ENCODE data around the gene ARHGAP22. TPM values are rescaled to one million over a fixed set of nuclear protein-coding genes. Genes with fewer than 3 reads are reported as not detected.

The ARHGAP22 gene
- total RNA-seq, 1 experiment from 2014 or later, result 3.0 TPM

GRCh38 chr10:48456808-48457761, 147.8 kb downstream of the ARHGAP22 start:
- DNase-seq (ENCODE audit: extremely low read depth, low read depth), result no peak

GRCh38 chr10:48456361-48456804, 148.5 kb downstream of the ARHGAP22 start:
- DNase-seq (ENCODE audit: extremely low read depth, low read depth), result no peak

- DNase-seq (ENCODE audit: extremely low read depth, low read depth), result no peak
These were observed 149.3 kb downstream of the ARHGAP22 start for GRCh38 chr10:48455392-48456151.

- DNase-seq (ENCODE audit: extremely low read depth, low read depth), result no peak
These were observed 149.8 kb downstream of the ARHGAP22 start for GRCh38 chr10:48455055-48455391.

- DNase-seq (ENCODE audit: extremely low read depth, low read depth), result no peak
These were observed 150.4 kb downstream of the ARHGAP22 start for GRCh38 chr10:48454302-48455054.

GRCh38 chr10:48453451-48454301, 151.2 kb downstream of the ARHGAP22 start:
- DNase-seq (ENCODE audit: extremely low read depth, low read depth), result no peak

- no peak for DNase-seq (ENCODE audit: extremely low read depth, low read depth)
These were observed 151.9 kb downstream of the ARHGAP22 start for GRCh38 chr10:48452879-48453412.

- no peak for DNase-seq (ENCODE audit: extremely low read depth, low read depth)
These were observed 152.6 kb downstream of the ARHGAP22 start for GRCh38 chr10:48451969-48452878.

- no peak for DNase-seq (ENCODE audit: extremely low read depth, low read depth)
These were observed 154.0 kb downstream of the ARHGAP22 start for GRCh38 chr10:48450741-48451466.

- DNase-seq (ENCODE audit: extremely low read depth, low read depth), result no peak
These were observed 154.6 kb downstream of the ARHGAP22 start for GRCh38 chr10:48450233-48450740.

- no peak for DNase-seq (ENCODE audit: extremely low read depth, low read depth)
These were observed 155.2 kb downstream of the ARHGAP22 start for GRCh38 chr10:48449501-48450232.

GRCh38 chr10:48448796-48449195, 156.1 kb downstream of the ARHGAP22 start:
- DNase-seq (ENCODE audit: extremely low read depth, low read depth), result no peak

GRCh38 chr10:48447356-48448215, 157.3 kb downstream of the ARHGAP22 start:
- no peak for DNase-seq (ENCODE audit: extremely low read depth, low read depth)

GRCh38 chr10:48446785-48447184, 158.1 kb downstream of the ARHGAP22 start:
- DNase-seq (ENCODE audit: extremely low read depth, low read depth), result no peak

GRCh38 chr10:48445932-48446331, 158.9 kb downstream of the ARHGAP22 start:
- no peak for DNase-seq (ENCODE audit: extremely low read depth, low read depth)
